DOHH2 (cell line): ENCODE measurements around the gene NSUN6.

Experiments used
- H3F3A ChIP-seq: fragments of 200-600 bp; sonication (generic), shearing (Covaris generic); 2 replicates; pipeline ENCODE4 v1.6.0; 2016; ENCODE audit warnings: antibody characterized with exemption, mild to moderate bottlenecking; ENCODE audit not compliant: control insufficient read depth, insufficient read depth
- H3K27ac ChIP-seq: fragments of 200-600 bp; sonication (generic); 2 replicates; pipeline ENCODE4 v1.5.1; 2014; ENCODE audit warnings: low read depth, mild to moderate bottlenecking, low read length, moderate library complexity
- H3K27me3 ChIP-seq: fragments of 200-600 bp; sonication (generic); 2 replicates; pipeline ENCODE4 v1.6.1; 2014; ENCODE audit warnings: mild to moderate bottlenecking, low read length, mixed read lengths; ENCODE audit not compliant: control insufficient read depth
- H3K36me3 ChIP-seq: fragments of 200-600 bp; sonication (generic); 2 replicates; pipeline ENCODE4 v1.6.1; 2014; ENCODE audit warnings: mild to moderate bottlenecking, low read length, moderate library complexity, mixed read lengths; ENCODE audit not compliant: control insufficient read depth
- H3K4me1 ChIP-seq: fragments of 200-600 bp; sonication (generic); 2 replicates; pipeline ENCODE4 v1.6.1; 2014; ENCODE audit warnings: mild to moderate bottlenecking, low read length, mixed read lengths; ENCODE audit not compliant: control insufficient read depth
- H3K4me2 ChIP-seq: fragments of 200-600 bp; sonication (generic); 2 replicates; pipeline ENCODE4 v1.6.0; 2014; ENCODE audit warnings: mild to moderate bottlenecking, low read length, moderate library complexity
- H3K4me3 ChIP-seq: fragments of 200-600 bp; sonication (generic); 2 replicates; pipeline ENCODE4 v1.5.1; 2014; ENCODE audit warnings: mild to moderate bottlenecking, low read length, mixed read lengths
- H3K79me2 ChIP-seq: fragments of 200-600 bp; sonication (generic); 2 replicates; pipeline ENCODE4 v1.6.1; 2014; ENCODE audit warnings: mild to moderate bottlenecking, low read length, mixed read lengths; ENCODE audit not compliant: control insufficient read depth
- H3K9me2 ChIP-seq: fragments of 200-600 bp; sonication (generic); replicated peaks from 2 replicates; pipeline ENCODE4 v1.6.1; 2014; ENCODE audit warnings: mild to moderate bottlenecking, low read length, mixed read lengths; ENCODE audit not compliant: control insufficient read depth
- H3K9me3 ChIP-seq: fragments of 200-600 bp; sonication (generic); 2 replicates; pipeline ENCODE4 v1.6.1; 2014; ENCODE audit warnings: antibody characterized with exemption, low read length, mixed read lengths; ENCODE audit not compliant: control insufficient read depth, insufficient read depth
- H4K20me1 ChIP-seq: fragments of 200-600 bp; sonication (generic); 2 replicates; pipeline ENCODE4 v1.6.0; 2014; ENCODE audit warnings: low read depth, mild to moderate bottlenecking, antibody characterized with exemption, low read length, moderate library complexity; ENCODE audit not compliant: control insufficient read depth, insufficient read depth
- EZH2phosphoT487 ChIP-seq: fragments of 200-600 bp; sonication (generic); IDR thresholded peaks from 2 replicates; pipeline ENCODE4 v1.6.1; 2017; ENCODE audit warnings: borderline replicate concordance, mild to moderate bottlenecking, antibody characterized with exemption, low read length, moderate library complexity, mixed read lengths
- TF ChIP-seq, protein P1 (sequence below): fragments of 200-600 bp; sonication (generic); IDR thresholded peaks from one replicate; pipeline ENCODE4 v1.5.1; 2014; ENCODE audit warnings: antibody characterized with exemption, mild to moderate bottlenecking, low read depth, low read length; ENCODE audit not compliant: poor library complexity, severe bottlenecking

Gene NSUN6

DNA sequence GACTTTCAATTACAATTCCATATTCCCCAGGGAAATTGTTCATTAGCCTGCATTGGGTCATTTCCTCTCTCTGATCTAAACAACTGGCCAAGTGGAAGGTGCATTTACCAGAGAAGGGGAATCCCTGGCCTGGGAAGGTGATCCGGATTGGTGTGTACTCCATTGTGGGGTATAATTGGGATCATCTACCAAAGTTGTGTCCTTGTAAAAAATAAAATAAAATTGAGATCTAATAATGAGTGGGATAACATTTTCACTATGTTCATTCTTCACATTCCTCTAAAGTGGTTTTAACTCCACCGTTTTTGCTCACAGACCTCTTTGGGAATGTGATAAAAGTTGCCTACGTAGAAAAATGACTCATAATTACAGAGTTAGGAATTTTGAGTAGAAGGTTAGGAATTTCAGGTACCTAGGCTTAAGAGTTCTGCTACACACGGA lies 30.6 kb upstream of the NSUN6 start:
- no peak overlapping the region for H3K27ac ChIP-seq
- no peaks in the 10 kb centered on the region for H4K20me1 ChIP-seq
- no peak overlapping the region for H3K4me2 ChIP-seq
- 0 out of 2 replicates have a peak, but pooled peaks cover 2% of the 10 kb centered on the region for H3F3A ChIP-seq
- no peaks in the 10 kb centered on the region for H3K79me2 ChIP-seq
- H3K4me3 ChIP-seq = no peak overlapping the region
- no peaks in the 10 kb centered on the region for H3K9me3 ChIP-seq
- no peaks in the 10 kb centered on the region for H3K27me3 ChIP-seq
- TF ChIP-seq, protein P1, sequence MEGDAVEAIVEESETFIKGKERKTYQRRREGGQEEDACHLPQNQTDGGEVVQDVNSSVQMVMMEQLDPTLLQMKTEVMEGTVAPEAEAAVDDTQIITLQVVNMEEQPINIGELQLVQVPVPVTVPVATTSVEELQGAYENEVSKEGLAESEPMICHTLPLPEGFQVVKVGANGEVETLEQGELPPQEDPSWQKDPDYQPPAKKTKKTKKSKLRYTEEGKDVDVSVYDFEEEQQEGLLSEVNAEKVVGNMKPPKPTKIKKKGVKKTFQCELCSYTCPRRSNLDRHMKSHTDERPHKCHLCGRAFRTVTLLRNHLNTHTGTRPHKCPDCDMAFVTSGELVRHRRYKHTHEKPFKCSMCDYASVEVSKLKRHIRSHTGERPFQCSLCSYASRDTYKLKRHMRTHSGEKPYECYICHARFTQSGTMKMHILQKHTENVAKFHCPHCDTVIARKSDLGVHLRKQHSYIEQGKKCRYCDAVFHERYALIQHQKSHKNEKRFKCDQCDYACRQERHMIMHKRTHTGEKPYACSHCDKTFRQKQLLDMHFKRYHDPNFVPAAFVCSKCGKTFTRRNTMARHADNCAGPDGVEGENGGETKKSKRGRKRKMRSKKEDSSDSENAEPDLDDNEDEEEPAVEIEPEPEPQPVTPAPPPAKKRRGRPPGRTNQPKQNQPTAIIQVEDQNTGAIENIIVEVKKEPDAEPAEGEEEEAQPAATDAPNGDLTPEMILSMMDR = no peak
- TF ChIP-seq EZH2phosphoT487 = no peak
- H3K4me1 ChIP-seq = no peaks in the 10 kb centered on the region
- H3K9me2 ChIP-seq = no peaks in the 10 kb centered on the region
- H3K36me3 ChIP-seq = peaks cover 5% of the 10 kb centered on the region

DNA sequence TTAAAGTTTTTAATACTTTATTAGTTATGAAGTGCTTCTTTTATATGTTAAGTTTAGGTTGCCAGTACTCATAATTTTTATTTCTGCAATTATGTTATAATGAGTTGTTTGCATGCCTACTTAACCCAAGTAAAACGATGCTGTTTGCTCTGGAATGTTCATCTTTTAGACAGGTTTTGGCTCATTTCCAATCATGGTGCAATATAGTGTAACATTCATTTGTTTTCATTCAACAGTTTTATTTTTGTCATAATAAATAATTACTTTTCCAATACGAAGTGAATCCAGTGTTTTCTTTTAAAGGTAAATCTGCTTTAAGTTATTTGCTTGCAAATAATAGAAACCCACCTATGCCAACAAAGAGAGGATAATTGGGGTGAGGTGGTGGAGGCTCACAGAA lies 30.0 kb upstream of the NSUN6 start:
- H3K27me3 ChIP-seq = no peaks in the 10 kb centered on the region
- H3K4me2 ChIP-seq = no peak overlapping the region
- H3K36me3 ChIP-seq = peaks cover 11% of the 10 kb centered on the region
- no peaks in the 10 kb centered on the region for H4K20me1 ChIP-seq
- no peaks in the 10 kb centered on the region for H3K9me3 ChIP-seq
- no peak overlapping the region for H3K27ac ChIP-seq
- 0 out of 2 replicates have a peak, but pooled peaks cover 2% of the 10 kb centered on the region for H3F3A ChIP-seq
- H3K4me3 ChIP-seq = no peak overlapping the region
- no peaks in the 10 kb centered on the region for H3K4me1 ChIP-seq
- no peaks in the 10 kb centered on the region for H3K79me2 ChIP-seq
- no peaks in the 10 kb centered on the region for H3K9me2 ChIP-seq
- TF ChIP-seq, protein P1 = no peak
- no peak for TF ChIP-seq EZH2phosphoT487

DNA sequence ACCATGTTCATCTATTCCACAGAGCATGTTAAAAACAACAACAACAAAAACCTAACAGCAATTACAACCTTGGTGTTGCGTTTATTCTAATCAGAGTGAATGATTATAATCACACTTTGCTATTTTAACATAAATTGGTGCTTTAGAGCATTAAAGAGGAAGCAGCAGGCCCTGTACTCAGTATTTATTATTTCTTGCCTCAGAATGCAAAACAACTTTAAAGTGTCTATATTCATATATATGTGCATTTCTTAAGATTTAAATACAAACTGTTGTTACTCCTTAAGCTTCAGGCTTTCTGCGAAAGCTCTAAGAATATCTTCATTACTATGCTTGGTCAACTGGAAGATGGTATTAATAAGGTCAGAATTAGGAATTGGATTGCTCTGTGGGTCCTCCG lies 29.4 kb upstream of the NSUN6 start:
- Histone ChIP-seq H3K9me2 (no peaks in the 10 kb centered on the region), H3K9me3 (no peaks in the 10 kb centered on the region), H3K27me3 (no peaks in the 10 kb centered on the region), H3K27ac (no peak overlapping the region), H3K79me2 (no peaks in the 10 kb centered on the region), H3K4me3 (no peak overlapping the region), H3K36me3 (peaks cover 17% of the 10 kb centered on the region), H4K20me1 (no peaks in the 10 kb centered on the region), H3F3A (0 out of 2 replicates have a peak, but pooled peaks cover 2% of the 10 kb centered on the region), H3K4me1 (no peaks in the 10 kb centered on the region), H3K4me2 (no peak overlapping the region)
- TF ChIP-seq, protein P1 = no peak
- no peak for TF ChIP-seq EZH2phosphoT487
